ENCODE results near the gene KIF5C.

Gene KIF5C

GRCh38 chr2:148876202-148876594 is 1.2 kb downstream of the KIF5C start:
- no peak for DNase-seq (ENCODE audit: extremely low read depth, low read depth)
- no peak for TF ChIP-seq CTCF (IDR thresholded peaks at IDR 0.05; ENCODE audit: low read depth, low read length)

- no peak for TF ChIP-seq CTCF (IDR thresholded peaks at IDR 0.05; ENCODE audit: low read depth, low read length)
- DNase-seq (ENCODE audit: extremely low read depth, low read depth) = no peak
Observed at GRCh38 chr2:148876595-148877402, 1.8 kb downstream of the KIF5C start.

GRCh38 chr2:148877403-148877740 is 2.3 kb downstream of the KIF5C start:
- TF ChIP-seq CTCF (IDR thresholded peaks at IDR 0.05; ENCODE audit: low read depth, low read length) = no peak
- DNase-seq (ENCODE audit: extremely low read depth, low read depth) = no peak

GRCh38 chr2:148880636-148881035 is 5.6 kb downstream of the KIF5C start:
- no peak for TF ChIP-seq CTCF (IDR thresholded peaks at IDR 0.05; ENCODE audit: low read depth, low read length)
- no peak for DNase-seq (ENCODE audit: extremely low read depth, low read depth)

- DNase-seq (ENCODE audit: extremely low read depth, low read depth) = no peak
- TF ChIP-seq CTCF (IDR thresholded peaks at IDR 0.05; ENCODE audit: low read depth, low read length) = no peak
Observed at GRCh38 chr2:148882051-148882450, 7.0 kb downstream of the KIF5C start.

GRCh38 chr2:148885209-148885608 is 10.2 kb downstream of the KIF5C start:
- no peak for TF ChIP-seq CTCF (IDR thresholded peaks at IDR 0.05; ENCODE audit: low read depth, low read length)
- no peak for DNase-seq (ENCODE audit: extremely low read depth, low read depth)

- no peak for DNase-seq (ENCODE audit: extremely low read depth, low read depth)
- TF ChIP-seq CTCF (IDR thresholded peaks at IDR 0.05; ENCODE audit: low read depth, low read length) = no peak
Observed at GRCh38 chr2:148885988-148886387, 11.0 kb downstream of the KIF5C start.

All from AG09319 (cell line).